IPS-15b (cell line): ENCODE data around the gene PHC3.

Experiments used
- H3K27me3 ChIP-seq: one replicate; pipeline ENCODE4 v1.6.1; 2013; ENCODE audit warnings: low read length; ENCODE audit not compliant: control insufficient read depth, insufficient read depth
- H3K36me3 ChIP-seq: one replicate; pipeline ENCODE4 v1.6.1; 2013; ENCODE audit warnings: low read length; ENCODE audit not compliant: control insufficient read depth, insufficient read depth
- H3K4me1 ChIP-seq: one replicate; pipeline ENCODE4 v1.6.1; 2013; ENCODE audit warnings: mild to moderate bottlenecking, low read length; ENCODE audit not compliant: control insufficient read depth, insufficient read depth
- H3K4me3 ChIP-seq: one replicate; pipeline ENCODE4 v1.5.1; 2013; ENCODE audit warnings: low read depth, low read length
- H3K9ac ChIP-seq: one replicate; pipeline ENCODE4 v1.6.1; 2013; ENCODE audit warnings: low read depth, mild to moderate bottlenecking, low read length
- H3K9me3 ChIP-seq: one replicate; pipeline ENCODE4 v1.6.1; 2013; ENCODE audit warnings: mild to moderate bottlenecking, low read length; ENCODE audit not compliant: control insufficient read depth, insufficient read depth

Gene PHC3

DNA sequence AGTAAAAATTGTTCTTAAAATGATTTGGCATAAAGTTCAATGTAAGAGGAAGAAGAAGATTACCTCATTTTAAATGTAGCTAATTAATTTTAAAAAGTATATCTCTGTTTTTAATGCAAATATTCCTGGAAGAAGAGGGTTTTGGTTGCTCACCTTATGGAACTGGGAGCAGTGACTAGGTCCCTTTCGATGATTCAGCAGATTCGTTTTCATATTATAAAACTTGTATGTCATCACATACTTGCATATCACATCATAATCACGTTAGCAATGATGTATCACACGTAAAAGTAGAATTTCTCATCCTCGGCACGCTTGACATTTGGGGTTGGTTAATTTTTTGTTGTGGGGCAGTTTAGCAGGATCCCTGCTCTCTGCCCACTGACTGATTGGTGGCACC lies 96.1 kb downstream of the PHC3 start:
- no peaks in the 10 kb centered on the region for H3K36me3 ChIP-seq
- no peaks in the 10 kb centered on the region for H3K9me3 ChIP-seq
- no peaks in the 10 kb centered on the region for H3K4me1 ChIP-seq
- no peaks in the 10 kb centered on the region for H3K27me3 ChIP-seq
- no peak overlapping the region for H3K9ac ChIP-seq
- no peak overlapping the region for H3K4me3 ChIP-seq

DNA sequence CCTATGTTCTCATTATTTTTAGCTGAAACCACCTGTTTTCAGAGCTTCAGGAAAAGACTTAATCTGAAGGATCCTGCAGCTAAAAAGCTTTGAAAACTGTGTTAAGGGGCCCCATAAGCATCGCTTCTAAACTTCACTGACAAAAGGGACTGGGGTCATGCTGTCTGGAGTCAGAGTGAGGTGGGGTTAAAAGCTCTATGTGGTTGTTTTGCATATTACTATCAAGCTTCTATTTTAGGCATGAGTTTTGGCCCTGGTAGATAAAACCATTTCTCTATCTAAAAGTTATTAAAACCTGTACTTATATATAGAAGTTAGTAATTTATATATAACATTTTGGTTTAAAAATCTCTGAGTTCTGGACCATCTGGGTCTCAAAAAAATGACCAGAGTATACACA lies 98.2 kb downstream of the PHC3 start:
- no peaks in the 10 kb centered on the region for H3K27me3 ChIP-seq
- no peaks in the 10 kb centered on the region for H3K4me1 ChIP-seq
- H3K9ac ChIP-seq: no peak overlapping the region
- H3K36me3 ChIP-seq: no peaks in the 10 kb centered on the region
- no peaks in the 10 kb centered on the region for H3K9me3 ChIP-seq
- no peak overlapping the region for H3K4me3 ChIP-seq

DNA sequence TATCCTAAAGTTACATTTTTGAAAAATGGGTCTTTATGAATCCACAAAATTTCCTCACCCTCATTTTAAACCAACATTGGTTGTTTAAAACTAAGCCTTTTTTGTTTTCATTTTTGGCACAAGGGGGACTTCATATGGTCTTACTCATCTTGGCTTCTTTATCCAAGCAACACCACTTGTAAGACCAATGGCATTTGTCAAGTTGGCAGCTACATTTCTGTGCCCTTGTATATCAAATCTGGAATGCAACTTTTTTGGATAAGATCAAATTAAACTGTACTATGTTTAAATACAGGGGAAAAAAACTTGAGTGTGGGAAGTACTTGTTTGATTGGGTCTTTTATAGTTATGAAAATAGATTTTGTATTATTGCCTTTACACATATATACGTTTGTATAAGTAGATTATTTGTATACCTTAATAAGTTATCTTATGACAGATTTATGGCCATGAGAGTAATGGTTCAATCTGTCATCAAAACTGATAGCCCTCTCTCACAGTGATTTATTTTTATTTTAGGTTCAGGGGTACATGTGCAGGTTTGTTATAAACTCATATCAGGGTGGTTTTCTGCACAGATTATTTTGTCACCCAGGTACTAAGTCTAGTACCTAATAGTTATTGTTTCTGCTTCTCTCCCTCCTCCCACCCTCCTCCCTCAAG lies 100.3 kb downstream of the PHC3 start:
- no peak overlapping the region for H3K9ac ChIP-seq
- H3K4me1 ChIP-seq: no peaks in the 10 kb centered on the region
- H3K27me3 ChIP-seq: no peaks in the 10 kb centered on the region
- no peaks in the 10 kb centered on the region for H3K9me3 ChIP-seq
- no peaks in the 10 kb centered on the region for H3K36me3 ChIP-seq
- no peak overlapping the region for H3K4me3 ChIP-seq

DNA sequence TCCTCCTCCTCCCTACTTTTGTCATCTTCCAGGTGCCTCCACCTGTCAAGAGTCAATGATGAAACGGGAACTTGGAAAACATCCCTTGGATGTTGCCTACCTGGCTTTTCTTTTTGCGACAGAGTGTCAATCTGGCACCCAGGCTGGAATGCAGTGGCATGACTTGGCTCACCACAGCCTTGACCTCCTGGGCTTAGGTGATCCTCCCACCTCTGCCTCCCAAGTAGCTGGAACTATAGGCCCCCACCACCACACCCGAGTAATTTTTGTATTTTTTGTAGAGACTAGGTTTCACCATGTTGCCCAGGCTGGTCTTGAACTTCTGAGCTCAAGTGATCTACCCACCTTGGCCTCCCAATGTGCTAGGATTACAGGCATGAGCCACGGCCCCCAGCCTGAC lies 100.9 kb downstream of the PHC3 start:
- no peaks in the 10 kb centered on the region for H3K36me3 ChIP-seq
- H3K9ac ChIP-seq: no peak overlapping the region
- no peaks in the 10 kb centered on the region for H3K4me1 ChIP-seq
- H3K27me3 ChIP-seq: no peaks in the 10 kb centered on the region
- H3K9me3 ChIP-seq: no peaks in the 10 kb centered on the region
- H3K4me3 ChIP-seq: no peak overlapping the region

DNA sequence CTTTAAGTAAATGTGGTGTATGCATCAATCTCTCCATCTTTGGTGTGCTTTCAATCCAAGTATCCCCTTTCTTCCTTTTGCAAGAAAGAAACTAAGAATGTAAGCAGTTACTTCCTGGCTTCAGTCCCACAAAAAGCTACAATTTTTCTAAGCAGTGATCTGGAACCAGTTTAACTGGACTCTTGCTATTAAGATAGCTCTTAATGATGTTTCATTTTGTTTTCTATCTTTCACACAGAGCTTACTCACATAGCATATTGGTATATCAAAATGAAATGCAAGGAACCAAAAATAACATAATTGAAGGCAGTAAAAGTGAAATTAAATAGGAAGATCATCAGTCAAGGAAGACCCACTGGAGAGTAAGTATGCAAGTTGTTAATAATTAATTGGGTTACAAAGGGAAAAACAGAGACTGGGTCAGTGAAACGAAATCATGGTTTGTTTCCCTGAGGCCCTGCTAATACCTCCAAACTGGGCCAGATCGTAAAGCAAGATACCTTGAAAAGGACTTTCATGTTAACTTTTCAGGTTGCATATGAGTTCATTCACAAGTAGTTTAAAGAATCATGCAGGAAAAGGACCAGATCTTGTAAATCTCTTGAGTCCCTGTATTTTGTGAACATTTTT lies 101.9 kb downstream of the PHC3 start:
- no peak overlapping the region for H3K9ac ChIP-seq
- no peaks in the 10 kb centered on the region for H3K4me1 ChIP-seq
- no peaks in the 10 kb centered on the region for H3K9me3 ChIP-seq
- no peaks in the 10 kb centered on the region for H3K36me3 ChIP-seq
- no peaks in the 10 kb centered on the region for H3K27me3 ChIP-seq
- no peak overlapping the region for H3K4me3 ChIP-seq

DNA sequence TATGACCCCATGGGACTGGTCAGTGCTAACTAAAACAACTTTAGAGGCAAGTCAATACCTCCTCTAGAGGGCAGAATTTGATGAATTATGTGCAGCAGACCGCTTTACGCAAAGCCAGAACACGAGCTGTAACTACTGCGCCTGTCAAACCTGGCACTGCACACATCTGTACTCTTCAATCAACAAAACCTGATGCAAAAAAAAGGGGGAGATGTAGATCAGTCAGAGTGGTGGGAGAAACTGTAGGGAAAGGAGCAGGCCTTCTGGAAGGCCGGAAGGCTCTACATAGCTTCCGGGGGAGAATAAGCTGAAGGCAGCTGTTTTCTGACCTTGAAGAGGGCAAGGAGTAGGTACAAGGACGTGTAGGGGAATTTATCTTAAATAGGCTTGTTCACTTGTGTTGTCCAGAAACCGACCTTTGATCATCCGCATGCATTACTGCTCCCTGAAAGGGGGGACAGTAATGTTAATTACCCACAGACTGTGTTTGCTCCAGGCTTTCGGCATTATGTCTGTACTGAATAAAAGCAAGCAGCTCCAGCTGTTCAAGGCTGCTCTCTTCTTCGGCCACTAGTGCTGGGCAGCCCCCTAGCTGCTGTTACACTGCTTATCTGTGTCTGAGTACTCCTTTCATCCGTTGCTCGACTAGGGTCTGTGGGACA lies 102.8 kb downstream of the PHC3 start:
- H3K4me3 ChIP-seq: no peak overlapping the region

DNA sequence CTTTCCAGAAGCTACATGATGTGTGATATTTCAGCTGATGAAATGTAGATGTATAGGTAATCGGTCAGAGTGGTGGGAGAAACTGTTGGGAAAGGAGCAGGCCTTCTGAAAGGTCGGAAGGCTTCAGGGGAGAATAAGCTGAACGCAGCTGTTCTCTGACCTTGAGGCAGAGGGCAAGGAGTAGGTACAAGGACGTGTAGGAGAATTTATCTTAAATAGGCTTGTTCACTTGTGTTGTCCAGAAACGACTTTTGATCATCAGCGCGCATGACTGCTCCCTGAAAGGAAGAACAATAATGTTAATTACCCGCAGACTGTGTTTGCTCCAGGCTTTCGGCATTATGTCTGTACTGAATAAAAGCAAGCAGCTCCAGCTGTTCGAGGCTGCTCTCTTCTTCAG lies 104.2 kb downstream of the PHC3 start:
- H3K4me3 ChIP-seq: no peak overlapping the region
- H3K36me3 ChIP-seq: no peaks in the 10 kb centered on the region
- H3K4me1 ChIP-seq: no peaks in the 10 kb centered on the region
- H3K9me3 ChIP-seq: no peaks in the 10 kb centered on the region
- no peaks in the 10 kb centered on the region for H3K27me3 ChIP-seq
- H3K9ac ChIP-seq: no peak overlapping the region

More for the DNA sequence above, 102.8 kb downstream of the PHC3 start:
- Histone ChIP-seq H3K4me1 (no peaks in the 10 kb centered on the region), H3K9me3 (no peaks in the 10 kb centered on the region), H3K36me3 (no peaks in the 10 kb centered on the region), H3K9ac (no peak overlapping the region), H3K27me3 (no peaks in the 10 kb centered on the region)

DNA sequence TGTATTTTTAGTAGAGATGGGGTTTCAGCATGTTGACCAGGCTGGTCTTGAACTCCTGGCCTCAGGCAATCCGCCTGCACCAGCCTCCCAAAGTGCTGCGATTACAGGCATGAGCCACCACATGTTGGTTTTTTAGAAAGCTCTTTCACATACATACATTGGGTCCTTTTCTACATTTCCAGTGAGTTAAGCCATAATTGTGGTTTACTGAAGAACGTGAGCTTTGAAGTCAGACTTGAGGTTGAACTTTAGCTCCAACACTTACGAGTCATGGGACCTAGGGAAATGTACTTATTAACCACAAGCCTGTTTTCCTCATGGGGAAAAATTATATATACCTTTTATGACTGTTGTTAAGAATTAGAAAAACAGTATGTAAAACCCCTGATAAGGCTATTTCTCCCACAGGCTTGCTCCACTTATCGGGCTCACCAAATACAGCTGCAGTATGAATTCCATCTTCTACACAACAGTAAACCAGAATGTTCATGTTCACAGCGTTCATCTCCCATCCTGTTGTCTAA lies 104.8 kb downstream of the PHC3 start:
- Histone ChIP-seq H3K9ac (no peak overlapping the region), H3K36me3 (no peaks in the 10 kb centered on the region), H3K4me1 (no peaks in the 10 kb centered on the region)

DNA sequence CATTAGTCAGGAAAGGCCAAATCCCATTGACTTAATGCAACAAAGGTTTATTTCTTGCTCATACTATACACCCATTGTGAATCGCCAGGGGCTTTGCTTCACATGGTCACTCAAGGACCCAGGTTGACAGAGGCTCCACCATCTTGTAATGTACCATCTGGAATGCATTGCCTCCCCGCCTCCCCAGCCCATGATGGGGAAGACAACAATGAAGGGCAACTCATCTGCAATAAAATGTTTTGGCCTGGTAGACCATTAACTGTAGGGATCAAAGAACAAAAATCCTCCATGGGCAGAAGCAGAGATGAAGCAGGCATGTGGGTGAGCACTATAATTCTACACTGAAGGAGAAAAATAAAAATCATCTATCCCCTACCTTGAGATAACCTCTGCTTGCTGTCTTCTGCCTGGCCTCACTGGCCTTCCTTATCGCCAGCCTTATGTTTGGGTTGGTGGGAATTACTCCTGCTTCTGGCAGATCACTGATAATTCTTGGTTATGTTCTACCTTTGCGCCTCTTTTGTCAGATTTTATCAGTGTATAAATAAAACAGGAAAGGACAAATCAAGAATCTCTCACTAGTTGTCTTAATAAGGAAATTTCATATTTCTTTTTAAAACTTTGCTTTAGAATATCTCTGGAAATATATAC lies 106.0 kb downstream of the PHC3 start:
- Histone ChIP-seq H3K36me3 (no peaks in the 10 kb centered on the region), H3K9me3 (no peaks in the 10 kb centered on the region), H3K4me3 (no peak overlapping the region), H3K27me3 (no peaks in the 10 kb centered on the region), H3K9ac (no peak overlapping the region), H3K4me1 (no peaks in the 10 kb centered on the region)

More for the DNA sequence above, 104.8 kb downstream of the PHC3 start:
- Histone ChIP-seq H3K27me3 (no peaks in the 10 kb centered on the region), H3K4me3 (no peak overlapping the region), H3K9me3 (no peaks in the 10 kb centered on the region)

DNA sequence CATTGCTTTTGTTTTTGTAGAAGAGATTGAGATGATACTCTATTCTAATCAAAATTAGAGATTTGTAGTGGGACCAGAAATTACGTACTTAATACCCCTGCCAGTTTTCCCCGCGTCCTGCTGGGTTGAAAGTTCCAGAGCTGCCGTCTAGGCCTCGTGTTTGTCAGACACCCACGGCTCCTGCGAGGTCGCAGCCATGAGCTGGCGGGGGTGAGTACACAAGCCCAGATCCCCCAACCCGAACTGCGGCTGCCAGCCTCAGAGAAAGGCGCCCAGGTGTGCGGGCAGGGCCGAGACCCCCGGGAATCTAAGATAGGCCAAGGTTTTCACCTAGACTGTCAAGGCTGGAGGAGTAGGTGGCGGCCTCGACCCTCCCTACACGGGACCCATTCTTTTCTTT lies 117.4 kb downstream of the PHC3 start:
- H3K27me3 ChIP-seq: no peaks in the 10 kb centered on the region
- H3K36me3 ChIP-seq: no peaks in the 10 kb centered on the region
- peaks cover 2% of the 10 kb centered on the region for H3K4me1 ChIP-seq
- no peak overlapping the region for H3K4me3 ChIP-seq
- no peaks in the 10 kb centered on the region for H3K9me3 ChIP-seq
- H3K9ac ChIP-seq: no peak overlapping the region

DNA sequence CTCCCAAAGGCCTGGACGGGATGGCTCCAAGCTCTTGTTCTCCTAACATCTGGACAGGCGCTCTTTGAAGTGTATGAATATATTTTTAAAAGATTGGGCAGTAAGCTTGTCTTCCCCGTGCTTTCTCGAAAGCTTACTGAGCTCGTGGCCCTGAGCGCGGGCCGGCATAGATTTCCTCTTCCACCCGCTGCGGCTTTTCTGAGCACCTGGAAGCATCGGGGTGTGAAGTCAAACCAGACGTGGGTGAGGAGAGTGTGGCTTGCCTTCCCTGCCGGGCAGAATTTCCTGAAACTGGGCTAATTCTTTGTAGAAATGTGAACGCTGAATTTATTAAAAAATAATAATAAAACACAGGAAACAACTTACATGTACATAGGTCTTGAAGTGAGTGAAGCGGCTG lies 117.8 kb downstream of the PHC3 start:
- Histone ChIP-seq H3K9me3 (no peaks in the 10 kb centered on the region), H3K27me3 (no peaks in the 10 kb centered on the region), H3K9ac (no peak overlapping the region), H3K4me3 (no peak overlapping the region), H3K4me1 (peaks cover 5% of the 10 kb centered on the region), H3K36me3 (no peaks in the 10 kb centered on the region)
